Choroid plexus epithelial cell (primary cell): ENCODE results near the gene PSMA1.
"Not testable (repeated sequence)": the region's sequence is repeated elsewhere in the genome, so short reads cannot be mapped to it uniquely, and the experiment has no call there.

ENCODE experiments used
- DNase-seq: peaks from one replicate; pipeline ENCODE4 v3.0.0-alpha.2; 2010; ENCODE audit warnings: low read depth
- H3K4me3 ChIP-seq: 2 replicates; pipeline ENCODE4 v1.5.1; 2011; ENCODE audit warnings: low read depth, mild to moderate bottlenecking, control low read depth, low read length, moderate library complexity
- CTCF ChIP-seq: conservative IDR thresholded peaks from 2 replicates; pipeline ENCODE4 v1.5.1; 2011; ENCODE audit warnings: low read depth, mild to moderate bottlenecking, control low read depth, inconsistent platforms, low read length, moderate library complexity

The PSMA1 gene

GRCh38 chr11:14519917-14520746 is at the start of gene PSMA1:
TSS of gene PSMA1 (minus strand) at chr11:14520386. CDS start at chr11:14520299, 87 bp downstream.
- peak; percentile 96 for DNase-seq
- peak within 1 kb of the TSS; percentile 94 for H3K4me3 ChIP-seq

GRCh38 chr11:14569516-14569915 is 49.3 kb upstream of the PSMA1 start:
- DNase-seq: not testable (repeated sequence)

More at GRCh38 chr11:14519917-14520746, at the start of gene PSMA1:
- peak; percentile 22 for TF ChIP-seq CTCF

GRCh38 chr11:14567064-14567651 is 47.0 kb upstream of the PSMA1 start:
- DNase-seq: no peak
- TF ChIP-seq CTCF: no peak
- H3K4me3 ChIP-seq: no peak overlapping the region

More at GRCh38 chr11:14569516-14569915, 49.3 kb upstream of the PSMA1 start:
- not testable (repeated sequence) for H3K4me3 ChIP-seq

- DNase-seq: no peak
- no peak overlapping the region for H3K4me3 ChIP-seq
- no peak for TF ChIP-seq CTCF
Measured at GRCh38 chr11:14566331-14567063, 46.3 kb upstream of the PSMA1 start.

- no peak for TF ChIP-seq CTCF
- H3K4me3 ChIP-seq: no peak overlapping the region
- no peak for DNase-seq
Measured at GRCh38 chr11:14565845-14566244, 45.7 kb upstream of the PSMA1 start.

GRCh38 chr11:14555818-14556217 is 35.6 kb upstream of the PSMA1 start:
- TF ChIP-seq CTCF: no peak
- H3K4me3 ChIP-seq: no peak overlapping the region
- DNase-seq: no peak

- H3K4me3 ChIP-seq: no peak overlapping the region
- no peak for TF ChIP-seq CTCF
- DNase-seq: peak; percentile 58
Measured at GRCh38 chr11:14554959-14555358, 34.8 kb upstream of the PSMA1 start.
